Neural crest cell (in vitro differentiated cells): ENCODE data around the gene MCF2L. TPM values are rescaled to one million over a fixed set of nuclear protein-coding genes. Genes with fewer than 3 reads are reported as not detected.

Experiments used
- DNase-seq: peaks from one replicate; pipeline ENCODE4 v3.0.0; 2021; ENCODE audit warnings: low read depth, mixed read lengths, low spot score
- H3K27ac Mint-ChIP-seq: one replicate; pipeline ENCODE4 v1.8.0; 2021; ENCODE audit warnings: mild to moderate bottlenecking, mixed read lengths; ENCODE audit not compliant: unreplicated experiment
- H3K27me3 Mint-ChIP-seq: 2 replicates; pipeline ENCODE4 v1.8.0; 2021; ENCODE audit warnings: low read depth, mild to moderate bottlenecking, mixed read lengths
- H3K36me3 Mint-ChIP-seq: 2 replicates; pipeline ENCODE4 v1.8.0; 2021; ENCODE audit warnings: low read depth, mild to moderate bottlenecking, mixed read lengths
- H3K4me1 Mint-ChIP-seq: 2 replicates; pipeline ENCODE4 v1.8.0; 2021; ENCODE audit warnings: mixed read lengths
- H3K4me3 Mint-ChIP-seq: one replicate; pipeline ENCODE4 v1.8.0; 2021; ENCODE audit warnings: mild to moderate bottlenecking, mixed read lengths
- H3K9me3 Mint-ChIP-seq: 2 replicates; pipeline ENCODE4 v1.8.0; 2021; ENCODE audit warnings: mixed read lengths
- CTCF ChIP-seq: fragments of 200-600 bp; sonication (generic); conservative IDR thresholded peaks from 2 replicates; pipeline ENCODE4 v1.5.0; 2021; ENCODE audit warnings: antibody characterized with exemption, mild to moderate bottlenecking
- total RNA-seq: library from RNA; stranded (reverse); gene quantifications from 2 replicates; pipeline ENCODE4 v1.2.1, GENCODE V29; 2021

Gene MCF2L
- total RNA-seq, 1 donor from 2014 or later = 59.9 TPM

- TF ChIP-seq CTCF = no peak
- no peak overlapping the region for H3K4me3 Mint-ChIP-seq
- no peaks in the 10 kb centered on the region for H3K9me3 Mint-ChIP-seq
- no peaks in the 10 kb centered on the region for H3K36me3 Mint-ChIP-seq
- no peaks in the 10 kb centered on the region for H3K27me3 Mint-ChIP-seq
- H3K27ac Mint-ChIP-seq = no peak overlapping the region
- H3K4me1 Mint-ChIP-seq = peaks cover 5% of the 10 kb centered on the region
- no peak for DNase-seq
Observed at GRCh38 chr13:113059891-113060290, 90.9 kb downstream of the MCF2L start.

GRCh38 chr13:113060557-113061270, 91.7 kb downstream of the MCF2L start:
- Mint-ChIP-seq H3K36me3 (no peaks in the 10 kb centered on the region), H3K9me3 (no peaks in the 10 kb centered on the region), H3K27me3 (no peaks in the 10 kb centered on the region), H3K4me3 (no peak overlapping the region), H3K27ac (no peak overlapping the region), H3K4me1 (peaks cover under 1% of the 10 kb centered on the region)
- DNase-seq = no peak
- no peak for TF ChIP-seq CTCF

- DNase-seq = no peak
- Mint-ChIP-seq H3K27ac (no peak overlapping the region), H3K27me3 (no peaks in the 10 kb centered on the region), H3K4me3 (no peak overlapping the region), H3K36me3 (no peaks in the 10 kb centered on the region), H3K9me3 (no peaks in the 10 kb centered on the region), H3K4me1 (no peaks in the 10 kb centered on the region)
- TF ChIP-seq CTCF = no peak
Observed at GRCh38 chr13:113061271-113061625, 92.2 kb downstream of the MCF2L start.

- DNase-seq = no peak
- H3K9me3 Mint-ChIP-seq = no peaks in the 10 kb centered on the region
- no peaks in the 10 kb centered on the region for H3K4me1 Mint-ChIP-seq
- no peak overlapping the region for H3K4me3 Mint-ChIP-seq
- no peaks in the 10 kb centered on the region for H3K36me3 Mint-ChIP-seq
- H3K27ac Mint-ChIP-seq = no peak overlapping the region
- TF ChIP-seq CTCF = no peak
- H3K27me3 Mint-ChIP-seq = no peaks in the 10 kb centered on the region
Observed at GRCh38 chr13:113061796-113062425, 92.9 kb downstream of the MCF2L start.

- Mint-ChIP-seq H3K36me3 (no peaks in the 10 kb centered on the region), H3K4me3 (no peak overlapping the region), H3K27me3 (no peaks in the 10 kb centered on the region), H3K27ac (no peak overlapping the region), H3K9me3 (no peaks in the 10 kb centered on the region), H3K4me1 (no peaks in the 10 kb centered on the region)
- TF ChIP-seq CTCF = no peak
- no peak for DNase-seq
Observed at GRCh38 chr13:113062691-113063090, 93.7 kb downstream of the MCF2L start.
